CD4-positive, alpha-beta T cell treated with Interferon alpha-2 for 1 hour (primary cell): Measurements from ENCODE around the gene LAD1.

Experiments
- DNase-seq, 2 donors: peaks; one replicate each; pipeline ENCODE4 v3.0.0-alpha.2; 2020 to 2022

LAD1 gene

DNA sequence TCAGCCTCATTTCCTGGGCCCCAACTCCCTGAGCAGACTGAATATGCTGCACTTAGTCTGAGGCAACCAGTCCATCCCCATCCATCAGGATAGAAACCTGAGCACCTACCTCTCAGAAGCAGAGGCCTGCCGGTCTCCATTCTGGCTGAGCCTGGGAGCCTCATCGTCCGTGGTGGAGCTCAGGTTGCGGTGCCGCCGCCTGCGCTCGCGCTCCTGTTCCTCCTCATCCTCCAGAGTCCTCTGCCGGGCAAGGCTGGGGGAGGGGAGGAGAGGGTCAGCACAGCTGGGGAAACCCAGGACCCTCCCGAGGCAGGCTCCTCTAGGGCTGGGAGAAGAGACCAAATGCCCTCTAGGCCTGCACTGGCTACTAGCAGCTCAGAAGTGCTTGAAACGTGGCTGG lies 10.1 kb downstream of the LAD1 start:
- DNase-seq: no peak

DNA sequence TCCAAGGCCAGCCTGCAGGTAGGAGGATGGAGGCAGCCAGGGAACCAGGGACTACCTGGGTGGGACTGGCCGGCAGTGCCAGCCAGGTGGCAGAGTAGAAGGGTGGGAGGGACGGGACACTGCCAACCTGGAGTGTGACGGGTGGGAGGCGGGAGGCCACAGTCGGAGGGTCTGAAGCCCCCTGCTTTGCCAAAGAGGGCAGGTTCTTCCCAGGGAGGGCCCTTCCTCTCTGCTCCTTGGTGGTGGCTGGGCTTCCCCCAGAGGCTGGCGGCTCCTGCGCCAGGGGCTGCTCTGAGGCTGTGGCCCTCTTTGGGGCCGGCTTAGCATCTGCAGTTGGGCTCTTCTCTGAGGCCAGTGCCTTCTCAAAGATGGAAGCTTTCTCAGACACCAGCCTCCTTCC lies 12.9 kb downstream of the LAD1 start:
- DNase-seq: no peak

DNA sequence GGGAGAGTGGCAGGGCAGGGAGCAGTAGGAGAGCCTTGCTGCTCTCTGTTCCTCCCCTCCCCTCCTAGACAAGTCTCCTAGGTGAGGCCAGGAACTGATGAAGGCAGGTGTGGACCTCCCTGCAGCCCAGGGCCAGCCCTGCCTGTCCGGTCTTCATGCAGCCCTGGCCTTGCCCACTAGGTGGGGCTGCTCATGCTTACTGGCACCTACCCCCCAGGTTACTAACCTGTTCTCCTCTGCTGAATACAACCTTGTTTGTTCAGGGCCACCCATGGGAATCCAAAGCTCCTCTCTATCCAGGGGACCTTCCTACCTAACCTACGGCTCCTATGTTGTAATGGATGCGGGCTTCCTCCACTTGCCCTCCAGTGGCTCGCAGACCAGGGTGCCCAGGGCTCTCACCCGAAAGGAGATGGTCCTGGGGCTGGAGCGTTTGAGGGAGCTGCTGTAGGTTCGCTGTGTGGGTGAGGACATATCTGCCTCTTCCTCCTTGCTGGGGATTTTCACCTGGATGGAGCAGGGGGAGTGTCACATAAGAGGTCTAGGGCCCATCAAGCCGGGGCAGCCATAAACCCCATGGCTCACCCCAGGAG lies 13.7 kb downstream of the LAD1 start:
- DNase-seq: peak in 1 of 2 donors; percentile 10

DNA sequence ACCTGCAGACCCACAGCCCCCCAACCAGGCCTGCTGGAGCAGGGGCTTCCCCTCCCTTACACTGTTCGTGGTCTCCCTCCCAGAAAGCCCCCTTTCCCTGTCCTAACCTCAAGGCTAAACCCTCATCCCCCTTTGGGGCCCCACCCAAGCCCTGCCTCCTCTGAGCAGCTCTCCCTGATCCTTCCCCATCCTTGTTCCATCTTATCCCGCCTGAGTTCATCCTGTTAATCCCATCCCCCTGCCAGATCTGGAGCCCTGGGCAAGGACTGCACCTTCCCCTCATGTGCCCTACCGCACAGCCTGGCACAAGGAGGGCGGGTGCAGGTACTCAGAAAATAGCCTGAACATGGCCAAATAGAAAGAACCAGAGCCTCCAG lies 14.7 kb downstream of the LAD1 start:
- DNase-seq: no peak

DNA sequence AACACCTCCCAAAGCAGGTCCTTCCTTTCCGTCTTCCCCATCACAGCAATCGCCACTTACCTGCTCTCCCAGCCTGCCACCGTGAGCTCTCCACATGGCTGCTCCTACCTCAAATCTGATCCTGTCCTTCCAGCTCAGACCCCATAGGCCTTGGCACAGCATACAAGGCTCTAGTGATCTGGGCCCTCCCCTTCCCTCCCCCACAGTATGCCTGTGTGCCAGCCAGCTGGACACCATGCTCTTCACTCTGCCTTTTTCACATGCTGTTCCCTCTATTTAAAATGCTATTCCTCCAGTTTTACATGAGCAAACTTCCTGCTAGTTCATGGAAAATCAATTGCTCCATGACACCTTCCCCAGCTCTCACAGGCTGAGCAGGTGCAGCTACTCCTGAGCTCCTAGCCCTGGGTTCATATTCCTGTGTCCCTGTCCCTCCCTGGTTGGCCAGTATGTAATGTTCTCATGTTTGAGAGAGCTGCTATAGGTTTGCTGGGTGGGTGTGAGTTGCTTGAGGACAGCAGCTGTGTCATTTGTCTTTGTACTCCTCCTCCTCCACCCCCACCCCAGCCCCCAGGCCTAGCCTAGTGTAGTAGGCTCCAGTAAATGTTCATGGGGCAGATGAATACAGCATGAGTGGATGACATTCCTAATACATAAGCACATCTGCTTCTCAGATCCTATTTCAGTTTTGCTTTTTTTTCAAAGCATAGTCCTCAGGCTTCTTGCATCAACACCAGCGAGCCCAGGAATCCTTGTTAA lies 15.3 kb downstream of the LAD1 start:
- no peak for DNase-seq

DNA sequence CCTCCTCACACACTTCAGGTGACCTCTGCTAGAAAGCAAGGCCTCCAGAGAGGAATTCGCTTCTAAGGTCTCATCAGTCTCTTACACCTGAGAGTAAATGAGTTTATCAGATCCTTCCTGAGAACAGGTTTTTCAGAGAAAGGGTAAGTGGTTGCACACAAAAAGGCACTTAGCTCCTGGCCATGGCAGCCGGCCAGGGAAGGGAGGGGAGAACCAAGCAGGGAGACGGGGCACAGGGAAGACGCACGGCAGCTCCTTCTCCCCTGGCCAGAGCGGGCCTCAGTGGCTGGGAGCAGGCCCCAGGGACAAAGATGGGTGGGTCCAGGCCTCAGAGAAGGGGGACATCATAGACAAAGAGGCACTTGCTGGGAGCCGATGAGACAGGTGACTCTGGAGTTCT lies 18.0 kb downstream of the LAD1 start:
- DNase-seq: no peak

DNA sequence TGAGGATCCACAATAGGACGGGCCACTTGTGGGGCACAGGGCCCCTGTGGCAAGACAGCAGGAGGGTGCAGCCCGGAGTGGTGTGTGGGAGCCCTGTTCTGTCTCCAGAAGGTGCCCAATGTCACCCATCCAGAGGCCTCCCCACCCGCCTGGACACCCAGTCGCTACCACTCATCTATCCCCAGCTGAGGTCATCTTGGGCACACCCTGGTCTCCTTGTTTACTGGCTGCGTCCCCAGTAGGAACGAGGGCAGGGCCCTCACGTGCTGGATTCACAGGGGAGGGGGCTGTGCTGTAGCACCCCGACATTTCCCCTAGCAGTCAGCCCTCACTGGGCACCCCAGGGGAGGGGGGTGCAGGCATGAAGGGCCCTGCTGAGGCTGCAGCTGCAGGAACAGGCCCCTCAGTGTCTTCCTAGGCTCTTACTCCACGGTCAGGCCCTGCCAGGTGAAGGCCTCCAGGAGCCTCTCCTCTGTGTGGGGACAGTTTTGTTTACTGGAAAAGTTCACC lies 19.3 kb downstream of the LAD1 start:
- no peak for DNase-seq

DNA sequence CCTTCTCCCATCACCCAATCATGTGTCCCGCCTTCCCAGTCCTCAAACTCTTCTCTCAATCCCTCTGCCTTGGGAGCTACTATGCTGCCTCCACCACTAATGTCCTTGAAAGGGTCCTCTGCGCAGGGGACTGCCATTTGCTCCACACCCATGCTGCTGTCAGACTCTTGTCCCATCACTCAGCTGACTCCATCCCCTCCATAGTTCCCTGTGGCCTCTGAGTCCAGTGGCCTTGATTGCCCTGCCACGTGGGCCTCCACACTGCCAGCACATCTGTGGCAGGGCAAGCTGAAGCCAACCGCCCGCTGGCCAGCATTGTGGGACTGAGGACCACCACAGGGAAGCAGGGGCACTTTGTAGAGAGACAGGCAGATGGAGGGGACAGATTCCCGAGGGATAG lies 20.3 kb downstream of the LAD1 start:
- DNase-seq: no peak

DNA sequence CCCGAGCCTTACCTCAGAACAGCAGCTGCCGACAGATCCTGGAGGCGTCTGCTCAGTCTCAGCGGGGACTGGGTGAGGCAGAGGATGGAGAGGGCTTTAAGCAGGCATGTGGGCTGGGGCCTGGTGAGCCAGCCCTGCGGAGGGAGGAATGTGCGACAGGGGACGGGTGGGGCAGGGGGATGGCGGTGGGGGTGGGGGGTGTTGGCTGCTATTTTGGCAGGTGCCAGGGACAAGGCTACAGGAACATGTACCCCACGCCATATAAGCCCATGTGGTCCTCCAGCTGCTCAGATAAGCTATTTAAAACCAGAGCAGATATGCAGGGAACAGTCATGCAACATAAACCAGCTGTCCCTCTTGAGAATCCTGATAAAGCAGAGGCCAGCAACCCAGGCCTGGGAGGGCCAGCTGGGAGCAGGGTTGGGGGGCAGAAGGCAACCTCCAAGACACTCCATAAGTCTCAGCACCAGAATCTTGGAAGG lies 21.5 kb downstream of the LAD1 start, which contains the start of gene TNNT2:
Gene TNNT2, minus strand, starts transcription at position 70 of the 482 bp plus-strand sequence. CDS start 4,426 bp downstream, outside the sequence.
- DNase-seq: no peak

DNA sequence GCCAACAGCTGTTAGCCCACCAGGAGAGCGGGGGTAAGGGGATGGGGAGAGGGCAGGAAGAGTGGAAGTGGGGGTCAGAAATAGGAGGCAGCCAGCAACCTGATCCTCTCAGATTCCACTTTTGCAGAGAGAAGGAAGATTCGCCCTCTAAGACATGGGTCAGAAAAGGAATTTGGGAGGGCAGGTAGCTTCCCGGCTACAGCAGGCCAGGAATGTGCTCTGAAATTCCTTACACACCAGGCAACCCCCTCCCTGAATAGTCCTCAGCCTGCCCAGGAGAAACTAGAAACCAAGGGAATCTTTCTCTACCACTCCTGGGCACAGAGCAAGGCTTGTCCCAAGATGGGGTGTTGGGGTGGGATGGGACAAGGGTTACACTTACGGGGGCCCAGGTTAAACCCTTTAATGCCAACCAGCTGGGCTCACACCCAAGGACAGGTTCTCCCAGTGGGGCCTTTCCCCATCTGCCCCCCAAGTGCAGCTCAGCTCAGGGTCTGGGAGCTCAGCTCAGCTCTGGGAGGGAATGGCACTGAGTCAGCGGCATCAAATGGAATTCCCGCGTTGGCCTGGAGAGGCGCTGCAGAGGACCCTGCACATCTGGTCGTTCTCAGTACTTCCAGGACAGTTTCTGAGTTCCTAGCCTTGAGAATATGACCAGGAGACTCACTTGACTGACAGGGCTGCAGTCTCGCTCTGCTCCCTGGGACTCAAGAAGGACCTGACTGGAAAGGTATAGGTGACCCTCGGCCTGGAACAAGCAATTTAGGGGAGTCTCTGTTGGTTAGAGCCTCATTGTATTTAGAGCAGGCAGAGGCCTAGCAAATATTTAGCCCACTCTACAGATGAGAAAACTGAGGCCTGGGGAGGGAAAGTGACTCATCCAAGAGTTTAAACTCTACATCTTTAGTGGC lies 22.4 kb downstream of the LAD1 start:
- no peak for DNase-seq

DNA sequence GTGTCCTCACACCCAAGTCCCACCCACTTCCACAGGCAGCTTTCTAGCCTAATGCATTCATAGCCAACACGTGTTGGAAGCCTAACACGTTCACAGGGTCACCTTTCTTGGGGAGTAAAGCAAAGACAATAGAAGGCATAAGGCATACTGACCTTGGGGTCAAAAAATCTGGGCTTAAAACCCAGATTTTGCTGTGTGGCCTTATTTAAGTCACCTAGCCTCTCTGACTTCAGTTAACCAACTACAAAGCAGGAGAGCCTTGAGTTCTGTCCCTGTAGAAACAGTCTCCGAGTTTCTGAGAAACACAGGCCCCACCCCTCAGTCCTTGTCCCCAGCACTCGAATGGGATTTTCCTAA lies 23.0 kb downstream of the LAD1 start:
- DNase-seq: no peak

DNA sequence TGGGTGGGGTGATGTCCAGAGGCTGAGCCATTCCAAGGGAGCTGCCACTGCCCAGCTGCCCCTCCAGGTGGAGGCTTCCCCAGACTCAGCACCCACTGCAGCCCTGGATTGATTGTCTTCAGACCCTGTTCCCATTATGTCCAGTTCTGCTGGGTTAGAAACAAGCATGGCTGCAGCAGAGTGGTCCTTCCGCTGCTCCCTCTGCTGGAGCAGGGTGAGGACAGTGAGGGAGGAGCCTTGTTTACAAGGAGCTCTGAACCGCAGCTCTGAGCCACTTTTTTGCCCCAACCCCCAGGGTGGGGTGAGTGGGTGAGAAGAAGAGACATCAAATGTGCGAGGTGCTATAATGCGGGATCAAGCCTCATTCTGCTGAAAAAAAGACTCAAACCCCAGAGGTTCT lies 24.0 kb downstream of the LAD1 start:
- no peak for DNase-seq

DNA sequence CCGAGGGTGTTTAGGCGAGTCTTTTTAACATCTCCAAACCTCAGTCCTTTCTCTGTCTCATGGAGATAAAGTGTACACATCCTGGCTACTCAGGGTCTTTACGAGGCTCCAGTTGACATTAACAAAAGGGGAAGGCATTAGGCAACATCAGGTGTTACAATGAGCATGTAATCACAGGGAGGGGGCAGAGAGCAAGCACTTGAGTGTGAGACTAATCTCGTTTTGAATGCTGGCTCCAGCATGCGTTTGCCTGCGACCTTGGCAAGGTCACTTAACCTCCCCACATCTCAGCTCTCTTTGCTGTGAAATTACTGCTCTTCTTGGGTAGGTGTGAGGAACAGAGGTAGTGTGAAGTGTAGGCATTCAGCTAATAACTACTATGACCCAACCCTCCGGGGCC lies 24.8 kb downstream of the LAD1 start:
- no peak for DNase-seq

DNA sequence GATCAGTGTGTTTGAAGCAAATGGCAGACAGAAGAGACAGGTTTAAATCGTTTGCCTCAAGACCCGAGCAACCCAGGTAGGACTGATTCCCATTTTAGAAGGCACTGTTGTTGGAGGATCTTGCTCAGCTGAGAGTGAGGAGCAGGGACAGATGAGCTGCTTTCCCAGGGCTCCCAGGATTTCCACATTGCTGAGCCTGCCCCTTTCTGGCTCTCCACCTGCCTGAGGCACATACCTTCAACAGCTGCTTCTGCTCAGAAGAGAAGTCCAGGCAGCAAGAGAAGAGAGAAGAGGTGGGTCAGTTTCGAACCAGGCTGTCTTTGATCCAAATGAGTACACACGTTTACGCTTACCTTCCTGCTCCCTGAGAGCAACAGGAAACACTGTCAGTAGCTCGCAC lies 27.3 kb downstream of the LAD1 start:
- no peak for DNase-seq

DNA sequence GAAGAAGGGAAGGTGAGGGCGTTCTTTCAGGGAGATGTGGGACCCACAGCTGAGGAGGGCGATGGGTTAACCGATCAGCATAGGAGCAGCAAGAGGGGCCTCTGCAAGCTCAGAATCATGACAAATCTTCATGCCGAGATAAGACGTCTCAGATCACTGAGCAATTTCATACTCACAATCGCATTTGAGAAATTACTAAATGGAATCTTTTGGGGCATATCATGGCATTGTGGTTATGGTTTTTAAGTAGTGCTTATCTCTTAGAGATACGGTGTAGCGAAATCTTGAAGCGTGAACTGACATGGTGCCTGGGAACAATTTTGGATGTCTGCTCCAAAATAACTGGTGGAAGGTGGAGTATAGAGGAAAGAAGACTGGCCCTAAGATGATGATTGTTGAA lies 27.8 kb downstream of the LAD1 start:
- DNase-seq: no peak

DNA sequence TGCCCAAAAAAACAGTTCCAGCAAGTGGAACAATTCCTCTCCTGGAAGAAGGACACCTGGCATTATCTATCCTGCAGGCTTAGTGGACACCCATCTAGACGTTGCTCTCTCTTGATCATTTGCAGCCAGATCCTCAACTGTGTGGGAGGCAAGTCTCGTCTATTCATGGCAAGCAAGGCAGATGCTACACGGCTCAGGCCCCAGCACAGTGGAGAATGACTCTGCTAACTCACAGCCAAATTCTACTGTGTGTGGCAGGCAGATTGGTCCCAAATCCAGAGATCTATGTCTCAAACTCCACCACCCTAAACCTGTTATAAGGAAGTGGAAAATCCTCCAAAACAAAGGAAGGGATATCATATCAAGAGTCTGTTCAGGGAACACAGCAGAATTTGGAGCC lies 28.6 kb downstream of the LAD1 start:
- no peak for DNase-seq

DNA sequence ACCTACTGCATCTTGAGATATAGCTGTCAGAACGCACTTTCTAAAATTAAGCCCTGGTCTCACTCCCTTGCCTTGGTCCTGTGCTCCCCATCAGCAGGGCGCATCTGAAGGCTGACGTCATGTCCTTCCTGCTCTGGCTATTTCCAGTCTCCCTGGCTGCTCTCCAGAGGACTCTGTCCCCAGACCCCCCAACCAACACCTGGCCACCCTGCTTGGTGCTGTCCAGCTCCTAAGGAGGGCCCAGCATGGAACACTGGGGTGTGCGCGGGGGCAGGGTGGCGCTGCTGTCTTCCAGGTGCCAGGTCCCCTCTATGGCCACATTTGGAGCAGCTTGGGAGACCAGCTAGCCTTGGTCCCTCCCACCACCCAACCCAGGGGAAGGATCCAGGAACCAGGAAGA lies 29.9 kb downstream of the LAD1 start:
- no peak for DNase-seq

DNA sequence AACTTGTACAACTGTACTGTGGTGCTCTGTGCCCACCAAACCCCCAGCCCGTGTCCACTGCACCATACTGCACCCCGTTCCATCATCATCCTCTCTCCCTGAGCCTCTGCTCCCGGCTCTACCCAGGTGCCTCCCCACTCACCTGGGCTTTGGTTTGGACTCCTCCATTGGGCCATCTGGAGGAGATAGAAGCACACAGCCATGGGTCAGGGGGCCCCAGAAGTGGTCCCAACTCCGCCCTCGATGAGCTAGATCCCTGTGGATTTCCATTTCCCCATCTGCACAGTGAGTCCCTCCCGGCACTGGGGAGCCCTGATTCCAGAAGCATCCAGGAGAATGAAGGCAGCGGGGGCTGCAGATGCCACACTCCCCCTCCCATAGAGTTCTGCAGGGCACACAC lies 32.4 kb downstream of the LAD1 start:
- DNase-seq: no peak

DNA sequence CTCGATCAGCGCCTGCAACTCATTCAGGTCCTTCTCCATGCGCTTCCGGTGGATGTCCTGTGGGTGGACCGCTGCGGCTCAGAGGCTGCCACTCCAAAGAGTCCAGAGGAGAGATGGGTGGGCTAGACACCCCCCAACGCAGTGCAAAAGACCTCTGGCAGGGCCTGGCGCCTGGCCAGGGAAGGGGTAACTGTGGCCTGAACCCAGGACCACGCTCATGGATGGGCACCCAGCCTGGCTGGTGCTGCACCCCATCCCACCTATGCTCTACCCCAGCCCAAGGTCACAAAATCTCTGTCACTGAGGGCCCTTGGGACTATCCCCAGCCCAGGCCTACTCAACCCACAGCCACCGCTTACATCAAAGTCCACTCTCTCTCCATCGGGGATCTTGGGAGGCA lies 33.9 kb downstream of the LAD1 start:
- no peak for DNase-seq

DNA sequence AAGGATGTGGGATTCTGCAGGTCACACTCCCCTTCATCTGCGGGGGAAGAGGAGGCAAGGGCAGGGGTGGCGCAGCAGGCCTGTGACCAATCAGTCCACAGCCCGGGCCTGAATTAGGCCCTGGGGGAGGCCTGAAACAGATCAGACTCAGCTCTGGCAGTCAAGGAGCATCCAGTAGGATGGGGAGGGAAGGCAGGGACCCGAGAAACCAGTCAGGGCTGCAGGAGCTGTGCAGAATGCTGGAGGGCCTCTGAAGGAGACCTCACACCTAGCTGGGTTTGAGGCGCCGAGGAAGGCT lies 34.4 kb downstream of the LAD1 start:
- DNase-seq: no peak

DNA sequence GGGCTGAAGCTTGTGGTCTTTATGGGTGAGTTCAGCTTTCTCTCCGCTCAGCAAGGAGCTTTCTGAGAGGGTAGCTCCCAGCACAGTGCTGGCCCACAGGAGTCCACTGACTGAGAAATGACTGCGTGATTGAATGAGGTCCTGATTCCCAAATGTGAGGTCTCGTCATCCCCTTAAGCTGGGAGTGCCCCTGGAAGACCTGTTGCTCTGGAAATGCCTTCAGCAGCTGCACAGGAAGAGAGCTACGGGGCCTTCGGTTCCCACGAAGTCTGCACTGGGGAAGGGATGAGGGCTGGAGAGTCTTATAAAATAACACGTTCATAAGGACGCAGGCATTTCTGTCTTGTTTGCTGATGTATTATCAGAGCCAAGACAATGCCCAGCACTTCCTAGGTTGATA lies 35.7 kb downstream of the LAD1 start:
- no peak for DNase-seq

DNA sequence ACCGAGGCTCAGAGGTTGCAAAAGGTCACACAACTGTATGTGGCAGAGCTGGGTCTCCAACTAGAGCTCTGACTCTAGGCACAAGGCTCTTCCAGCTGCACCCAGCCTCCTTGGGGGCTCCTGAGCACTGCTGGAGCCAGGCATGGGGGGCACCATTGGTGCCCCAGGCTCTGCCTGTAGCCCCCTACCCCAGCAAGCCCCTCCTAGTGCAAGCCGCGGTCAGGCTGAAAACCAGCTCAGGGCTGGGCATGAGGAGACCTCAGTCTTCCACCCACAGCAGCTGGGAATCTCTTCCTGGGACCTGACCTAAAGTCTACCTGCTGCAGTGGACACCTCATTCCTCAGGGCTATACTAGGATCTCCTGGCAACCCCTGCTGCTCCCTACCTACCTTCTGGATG lies 36.2 kb downstream of the LAD1 start:
- no peak for DNase-seq

DNA sequence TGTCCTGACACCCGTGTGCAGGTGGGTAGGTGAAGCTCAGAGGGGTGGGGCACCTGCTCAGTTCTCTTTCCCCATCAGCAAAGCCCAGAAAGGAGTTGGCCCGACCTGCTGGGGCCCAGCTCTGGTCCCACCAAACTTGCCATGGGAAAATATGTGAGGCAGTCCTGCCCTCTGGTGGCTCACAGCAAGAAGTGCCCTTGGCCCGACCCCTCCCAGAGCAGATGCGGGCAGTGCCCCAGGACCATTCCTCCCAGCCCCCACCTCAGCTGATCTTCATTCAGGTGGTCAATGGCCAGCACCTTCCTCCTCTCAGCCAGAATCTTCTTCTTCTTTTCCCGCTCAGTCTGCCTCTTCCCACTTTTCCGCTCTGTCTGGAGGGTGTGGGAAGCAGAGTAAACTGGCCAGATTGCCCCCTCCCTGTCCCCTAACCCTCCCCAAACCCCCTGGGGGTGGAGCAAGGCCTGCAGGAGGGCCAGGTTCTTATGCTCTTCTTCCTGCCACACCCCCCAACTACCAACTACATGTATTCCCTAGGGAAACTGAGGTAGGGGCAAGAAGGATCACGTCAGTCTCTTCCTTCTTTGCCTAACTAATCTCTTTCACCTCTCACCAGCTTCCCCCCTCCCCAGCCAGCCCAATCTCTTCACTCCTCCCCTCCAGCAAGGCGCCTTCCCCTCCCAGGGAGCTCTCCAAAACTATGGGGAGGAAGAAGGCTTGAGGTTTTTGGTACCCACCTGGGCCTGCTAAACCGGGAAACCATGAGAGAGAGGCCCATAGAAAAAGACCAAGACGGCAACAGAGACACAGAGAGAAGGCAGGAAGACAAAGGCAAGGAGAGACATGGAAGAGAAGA lies 37.2 kb downstream of the LAD1 start:
- DNase-seq: peak in 1 of 2 donors; percentile 10
